ENCODE results near the gene LRRC8B.

The LRRC8B gene

DNA sequence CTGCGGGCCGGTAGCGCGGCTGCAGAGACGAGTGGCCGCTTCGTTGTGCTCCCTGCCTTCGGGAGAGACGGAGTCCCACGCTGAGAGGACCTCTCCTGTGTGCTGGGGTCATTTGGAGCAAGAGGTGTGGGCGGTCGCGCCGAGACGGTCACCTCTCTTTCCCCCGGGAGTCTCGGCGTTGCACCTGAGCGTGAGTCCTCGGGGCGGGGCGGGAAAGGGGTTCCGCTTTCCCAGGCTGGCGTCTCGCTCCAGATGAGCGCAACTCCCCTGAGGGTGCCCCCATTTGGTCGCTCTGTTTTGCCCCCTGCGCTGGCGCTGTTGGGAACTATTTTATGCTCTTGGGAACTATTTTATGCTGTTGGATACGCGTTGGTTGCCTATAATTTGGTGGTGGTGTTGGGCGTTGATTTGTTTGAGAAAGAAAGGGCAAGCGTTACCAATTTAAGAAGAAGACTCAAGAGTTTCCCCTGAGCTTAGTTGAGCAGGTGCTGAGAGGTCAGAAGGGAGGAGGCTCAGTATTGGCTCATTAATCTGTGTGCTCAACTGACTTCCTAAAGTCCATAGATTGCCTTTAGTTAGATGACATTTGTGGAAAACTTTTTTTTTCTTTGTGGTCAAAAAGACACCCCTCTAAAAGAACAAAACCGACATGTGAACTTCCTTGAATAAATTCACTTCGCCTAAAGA, 683 bp downstream of the LRRC8B start:
- DNase-seq (ENCODE audit: low read depth) = no peak
- H3K4me3 ChIP-seq (ENCODE audit: control insufficient read depth, low read depth, low read length) = peak overlapping the region; percentile 94
- no peak for TF ChIP-seq CTCF (conservative IDR thresholded peaks at IDR 0.05; ENCODE audit: control insufficient read depth, insufficient read depth, low read depth, low read length)

DNA sequence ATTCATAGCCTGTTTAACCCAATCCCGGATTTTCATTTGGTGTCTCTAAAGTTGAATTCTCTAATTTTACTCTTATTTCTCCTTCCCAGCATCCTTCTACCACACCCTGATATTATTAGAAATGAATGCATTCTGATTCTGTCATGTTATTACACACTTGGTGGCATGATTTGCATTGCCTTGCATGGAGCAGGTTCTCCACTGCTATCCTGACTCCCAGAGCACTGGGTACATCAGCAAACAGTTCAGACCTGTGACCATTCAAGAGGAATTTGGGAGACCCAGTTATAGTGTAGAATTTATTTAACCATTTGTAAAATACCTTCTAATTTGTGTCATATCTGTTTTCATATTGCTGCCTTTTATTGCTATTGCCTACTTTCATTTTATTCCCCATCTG, 2.6 kb downstream of the LRRC8B start:
- no peak overlapping the region for H3K4me3 ChIP-seq (ENCODE audit: control insufficient read depth, low read depth, low read length)
- DNase-seq (ENCODE audit: low read depth) = no peak
- no peak for TF ChIP-seq CTCF (conservative IDR thresholded peaks at IDR 0.05; ENCODE audit: control insufficient read depth, insufficient read depth, low read depth, low read length)

DNA sequence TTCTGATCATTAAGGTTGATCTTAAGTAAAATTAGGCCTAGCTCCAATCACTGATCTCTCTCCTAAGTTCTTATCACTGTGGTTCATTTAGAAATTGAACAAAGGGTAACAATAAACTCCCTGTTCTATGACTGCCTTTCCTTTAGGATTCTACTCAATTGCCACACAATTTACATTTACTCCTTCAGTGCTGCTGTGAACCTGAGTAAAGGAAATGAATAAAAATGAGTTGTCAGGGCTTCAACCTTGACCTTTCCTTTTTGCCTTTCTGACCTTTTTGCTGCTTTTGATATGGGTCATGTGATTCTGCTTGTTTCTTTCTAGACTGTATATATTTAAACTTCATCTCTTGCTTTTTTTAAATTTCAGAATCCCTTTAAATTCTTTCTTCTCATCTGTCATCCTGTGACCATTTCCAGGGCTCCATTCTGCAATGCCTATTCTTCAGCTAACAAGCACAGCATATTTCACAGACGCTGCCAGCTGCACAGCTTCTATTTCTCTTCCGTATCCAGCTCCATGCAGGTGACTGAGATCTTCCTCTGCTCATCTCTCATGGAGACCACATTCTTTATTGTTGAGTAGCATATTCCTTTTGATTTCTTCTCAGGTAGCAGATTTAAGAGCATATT, 3.2 kb downstream of the LRRC8B start:
- TF ChIP-seq CTCF (conservative IDR thresholded peaks at IDR 0.05; ENCODE audit: control insufficient read depth, insufficient read depth, low read depth, low read length) = no peak
- no peak for DNase-seq (ENCODE audit: low read depth)
- no peak overlapping the region for H3K4me3 ChIP-seq (ENCODE audit: control insufficient read depth, low read depth, low read length)

GRCh38 chr1:89528382-89528780, 3.8 kb downstream of the LRRC8B start:
- no peak for TF ChIP-seq CTCF (conservative IDR thresholded peaks at IDR 0.05; ENCODE audit: control insufficient read depth, insufficient read depth, low read depth, low read length)
- DNase-seq (ENCODE audit: low read depth) = no peak
- no peak overlapping the region for H3K4me3 ChIP-seq (ENCODE audit: control insufficient read depth, low read depth, low read length)

DNA sequence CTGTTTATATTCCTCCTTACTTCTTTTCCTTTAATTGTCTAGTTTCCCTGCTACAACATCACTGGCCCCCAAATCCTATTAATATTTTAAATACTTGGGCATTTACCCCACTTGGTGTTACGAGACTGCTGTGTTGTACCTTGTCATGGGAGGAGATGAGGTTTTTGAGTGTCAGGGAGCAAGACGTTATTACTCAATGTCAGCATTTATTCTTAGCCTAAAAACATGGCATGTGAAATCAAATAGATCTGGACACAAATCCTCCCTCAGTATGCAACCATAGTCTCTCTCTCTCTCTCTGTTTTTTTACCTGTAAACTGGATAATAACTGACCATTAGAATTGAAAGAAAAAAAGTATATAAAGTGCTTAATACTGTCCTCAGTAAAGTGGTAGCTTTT, 4.6 kb downstream of the LRRC8B start:
- TF ChIP-seq CTCF (conservative IDR thresholded peaks at IDR 0.05; ENCODE audit: control insufficient read depth, insufficient read depth, low read depth, low read length) = no peak
- no peak overlapping the region for H3K4me3 ChIP-seq (ENCODE audit: control insufficient read depth, low read depth, low read length)
- DNase-seq (ENCODE audit: low read depth) = no peak

GRCh38 chr1:89530444-89531089, 5.9 kb downstream of the LRRC8B start:
- DNase-seq (ENCODE audit: low read depth) = peak; percentile 48
- no peak overlapping the region for H3K4me3 ChIP-seq (ENCODE audit: control insufficient read depth, low read depth, low read length)
- TF ChIP-seq CTCF (conservative IDR thresholded peaks at IDR 0.05; ENCODE audit: control insufficient read depth, insufficient read depth, low read depth, low read length) = no peak
